GM12873 (cell line): Measurements from ENCODE around the gene KCNK16.

Source experiments
- TF ChIP-seq, protein P1 (sequence below): IDR thresholded peaks from 2 replicates; pipeline ENCODE4 v1.5.1; 2012; ENCODE audit warnings: low read depth, mild to moderate bottlenecking, moderate library complexity, low read length, control low read depth; ENCODE audit not compliant: insufficient read depth; ENCODE audit errors: missing control alignments

Gene KCNK16

DNA sequence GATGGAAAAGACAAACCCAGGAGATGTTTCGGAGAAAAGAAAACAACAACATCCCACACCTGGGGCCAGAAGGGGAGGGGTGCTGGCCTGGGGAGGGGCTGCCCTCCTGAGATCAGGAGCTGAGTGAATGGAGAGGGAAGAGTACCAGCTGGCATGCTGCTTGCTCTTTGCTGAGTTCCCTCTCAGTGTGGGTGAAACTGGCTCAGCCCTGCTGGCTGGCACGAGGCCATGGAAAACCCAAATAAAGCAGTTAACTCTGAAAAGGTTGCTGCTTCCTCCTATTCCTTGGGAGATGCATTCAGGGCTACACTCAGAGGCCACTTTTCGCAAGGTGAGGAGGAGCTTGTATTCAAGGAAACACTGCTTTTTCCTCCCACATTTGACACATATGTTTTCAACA, 8.0 kb upstream of the KCNK16 start:
- TF ChIP-seq, protein P1, sequence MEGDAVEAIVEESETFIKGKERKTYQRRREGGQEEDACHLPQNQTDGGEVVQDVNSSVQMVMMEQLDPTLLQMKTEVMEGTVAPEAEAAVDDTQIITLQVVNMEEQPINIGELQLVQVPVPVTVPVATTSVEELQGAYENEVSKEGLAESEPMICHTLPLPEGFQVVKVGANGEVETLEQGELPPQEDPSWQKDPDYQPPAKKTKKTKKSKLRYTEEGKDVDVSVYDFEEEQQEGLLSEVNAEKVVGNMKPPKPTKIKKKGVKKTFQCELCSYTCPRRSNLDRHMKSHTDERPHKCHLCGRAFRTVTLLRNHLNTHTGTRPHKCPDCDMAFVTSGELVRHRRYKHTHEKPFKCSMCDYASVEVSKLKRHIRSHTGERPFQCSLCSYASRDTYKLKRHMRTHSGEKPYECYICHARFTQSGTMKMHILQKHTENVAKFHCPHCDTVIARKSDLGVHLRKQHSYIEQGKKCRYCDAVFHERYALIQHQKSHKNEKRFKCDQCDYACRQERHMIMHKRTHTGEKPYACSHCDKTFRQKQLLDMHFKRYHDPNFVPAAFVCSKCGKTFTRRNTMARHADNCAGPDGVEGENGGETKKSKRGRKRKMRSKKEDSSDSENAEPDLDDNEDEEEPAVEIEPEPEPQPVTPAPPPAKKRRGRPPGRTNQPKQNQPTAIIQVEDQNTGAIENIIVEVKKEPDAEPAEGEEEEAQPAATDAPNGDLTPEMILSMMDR, result no peak

DNA sequence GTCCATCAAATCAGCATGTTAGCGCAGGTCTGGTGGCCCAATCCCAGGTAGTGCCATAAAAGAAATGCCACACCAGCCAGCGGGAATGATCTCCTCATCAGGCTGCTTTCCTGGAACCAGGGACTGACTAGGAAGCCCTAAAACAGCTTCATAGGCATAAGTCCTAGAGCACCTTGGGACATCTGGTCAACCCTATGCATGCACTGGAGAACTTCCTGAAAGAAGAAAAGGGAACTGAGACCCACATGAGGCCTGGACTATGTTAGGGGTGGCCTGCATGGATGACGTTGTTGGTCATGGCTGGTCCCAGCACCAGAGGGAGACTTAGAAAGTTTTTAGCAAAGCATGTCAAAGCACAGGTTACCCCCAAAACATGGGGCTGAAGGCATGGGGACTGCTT, 7.6 kb upstream of the KCNK16 start:
- TF ChIP-seq, protein P1, result no peak

- TF ChIP-seq, protein P1, result no peak
Observed at GRCh38 chr6:39328066-39328465, 5.6 kb upstream of the KCNK16 start.

GRCh38 chr6:39327507-39327906, 5.0 kb upstream of the KCNK16 start:
- TF ChIP-seq, protein P1, result no peak

DNA sequence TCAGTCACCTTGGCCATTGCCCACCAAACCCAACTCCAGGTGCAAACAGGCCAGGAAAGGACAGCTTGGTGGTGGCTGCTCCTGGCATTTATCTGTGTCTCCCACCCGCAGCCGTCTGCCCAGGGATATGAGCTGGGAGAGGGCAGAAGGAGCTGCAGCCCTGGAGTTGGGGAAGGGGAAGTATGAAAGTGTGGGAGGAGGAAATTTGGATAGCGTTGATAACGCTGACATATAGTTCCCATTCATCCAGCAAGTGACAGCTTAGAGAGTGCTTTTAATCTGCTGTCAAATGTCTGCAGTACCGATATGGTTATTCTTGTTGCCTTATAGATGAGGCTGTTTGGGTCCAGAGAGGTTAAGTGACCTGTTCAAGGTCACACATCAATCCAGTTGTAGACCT, 741 bp downstream of the KCNK16 start:
- TF ChIP-seq, protein P1, result no peak

DNA sequence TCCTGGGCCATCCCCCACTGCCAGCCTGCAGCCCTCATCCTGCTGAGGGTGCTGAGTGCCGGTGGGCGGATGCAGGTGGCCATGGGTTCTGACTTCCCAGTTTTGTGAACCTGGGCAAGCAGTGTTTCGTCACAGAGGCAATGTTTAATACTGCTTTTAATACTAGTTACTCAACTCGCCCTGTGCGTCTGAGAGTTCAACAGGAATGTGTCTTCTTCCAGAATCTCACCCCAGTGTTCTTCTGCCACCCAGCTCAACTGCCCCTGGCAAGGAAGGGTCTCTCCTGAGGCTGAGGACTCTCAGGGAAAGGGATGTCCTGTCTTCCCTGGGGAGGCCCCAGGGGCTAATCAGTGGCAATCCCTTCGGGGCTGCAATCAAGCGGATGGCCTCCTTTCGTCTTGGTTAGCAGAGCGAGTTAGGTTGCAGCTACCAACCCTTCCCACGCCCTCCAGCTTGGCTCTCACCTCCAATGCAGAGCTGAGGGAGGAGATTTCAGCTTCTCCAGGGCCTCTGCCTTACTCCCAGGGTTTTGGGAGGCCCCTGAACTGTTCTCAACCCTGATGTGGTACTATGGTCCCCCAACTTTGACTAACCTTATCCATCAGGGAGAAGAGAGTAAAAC, 2.0 kb downstream of the KCNK16 start:
- TF ChIP-seq, protein P1, result no peak

DNA sequence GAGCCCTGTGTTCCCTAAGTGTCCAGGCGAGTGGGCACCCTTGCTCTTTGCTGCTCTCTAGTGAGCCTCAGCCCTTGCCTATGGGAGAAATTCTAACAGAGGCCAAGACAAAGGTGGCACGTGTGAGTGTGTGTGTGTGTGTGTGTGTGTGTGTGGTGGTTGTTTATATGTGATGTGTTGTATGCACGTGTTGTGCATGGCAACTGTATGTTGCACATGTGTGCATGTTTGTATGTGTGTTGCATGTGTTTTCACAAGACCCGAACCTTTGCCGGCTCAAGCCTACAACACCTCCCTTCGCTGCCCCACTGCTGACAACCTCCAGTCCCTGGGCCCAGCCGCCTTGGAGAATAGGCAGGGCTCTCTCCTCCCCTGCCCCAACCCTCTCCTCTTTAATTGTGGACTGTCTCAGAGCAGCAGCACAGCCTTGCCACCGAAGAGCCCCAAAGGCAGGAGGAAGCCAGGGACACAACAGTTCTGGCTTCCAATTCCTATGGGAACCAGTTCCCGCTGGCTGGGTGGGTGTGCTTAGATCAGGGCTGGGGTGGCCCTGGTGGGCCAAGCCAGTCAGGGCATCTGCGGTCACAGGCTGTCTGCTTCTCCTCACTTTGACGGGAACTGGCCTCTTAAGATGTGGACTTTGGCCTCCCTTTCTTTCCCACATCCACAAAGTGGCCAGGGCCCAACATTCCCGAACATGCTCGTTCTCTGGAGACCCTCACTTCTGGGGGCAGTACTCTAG, 2.7 kb downstream of the KCNK16 start:
- TF ChIP-seq, protein P1, result no peak
